PC-3 (cell line): Measurements from ENCODE around the gene NBAS. TPM values are rescaled to one million over a fixed set of nuclear protein-coding genes. Genes with fewer than 3 reads are reported as not detected.

Experiments
- ATAC-seq: fragments of 200-7000 bp; cut with Tn5 transposase; 2 replicates; pipeline ENCODE4 v1.9.1; 2020; ENCODE audit warnings: mild to moderate bottlenecking, moderate library complexity
- BruUV-seq: library from RNA; stranded (reverse); fragments of 400-500 nt; replicated peaks from 2 replicates; lab custom pipeline; 2021; lab: Mats Ljungman, UMichigan
- CTCF ChIA-PET: fragments of 300-600 bp; sonication (Branson Sonifier 250); formaldehyde crosslinking; loops from one replicate; lab custom pipeline; 2022; ENCODE audit warnings: antibody characterized with exemption; lab: Charles Lee
- POLR2A ChIA-PET: fragments of 300-600 bp; sonication (Branson Sonifier 250); formaldehyde crosslinking; loops from one replicate; lab custom pipeline; 2022; ENCODE audit warnings: antibody characterized with exemption; ENCODE audit not compliant: unreplicated experiment; lab: Charles Lee
- DNase-seq: peaks from one replicate; pipeline ENCODE4 v3.0.0-alpha.2; 2015
- H2AFZ ChIP-seq: fragments of 300-600 bp; sonication (generic); 2 replicates; pipeline ENCODE4 v1.6.0; 2016; ENCODE audit warnings: antibody characterized with exemption, low read length
- H3F3A ChIP-seq: fragments of 300-600 bp; sonication (generic); one replicate; pipeline ENCODE4 v1.6.0; 2017; ENCODE audit warnings: antibody characterized with exemption, low read length, control low read depth, mild to moderate bottlenecking; ENCODE audit not compliant: unreplicated experiment
- H3K27ac ChIP-seq: fragments of 300-600 bp; sonication (generic); 2 replicates; pipeline ENCODE4 v1.5.1; 2016; ENCODE audit warnings: mild to moderate bottlenecking, low read length
- H3K27me3 ChIP-seq: fragments of 300-600 bp; sonication (generic); 2 replicates; pipeline ENCODE4 v1.6.1; 2016; ENCODE audit warnings: low read length, mixed read lengths
- H3K36me3 ChIP-seq: fragments of 300-600 bp; sonication (generic); 2 replicates; pipeline ENCODE4 v1.6.1; 2016; ENCODE audit warnings: low read depth, mixed run types, low read length, mixed read lengths
- H3K4me1 ChIP-seq: fragments of 300-600 bp; sonication (generic); 2 replicates; pipeline ENCODE4 v1.5.1; 2016; ENCODE audit warnings: low read length; ENCODE audit not compliant: insufficient read depth
- H3K4me2 ChIP-seq: fragments of 300-600 bp; sonication (generic); 2 replicates; pipeline ENCODE4 v1.6.0; 2016; ENCODE audit warnings: low read length
- H3K4me3 ChIP-seq: fragments of 300-600 bp; sonication (generic); 2 replicates; pipeline ENCODE4 v1.5.1; 2016; ENCODE audit warnings: mild to moderate bottlenecking, low read length, mixed read lengths
- H3K79me2 ChIP-seq: fragments of 300-600 bp; sonication (generic); 2 replicates; pipeline ENCODE4 v1.6.1; 2017; ENCODE audit warnings: low read length, mixed read lengths
- H3K9ac ChIP-seq: fragments of 300-600 bp; sonication (generic); 2 replicates; pipeline ENCODE4 v1.6.0; 2016; ENCODE audit warnings: mild to moderate bottlenecking, low read length
- H3K9me2 ChIP-seq: fragments of 300-600 bp; sonication (generic); replicated peaks from 2 replicates; pipeline ENCODE4 v1.6.1; 2016; ENCODE audit warnings: mixed run types, low read length, mixed read lengths
- H3K9me3 ChIP-seq: fragments of 300-600 bp; sonication (generic); 2 replicates; pipeline ENCODE4 v1.6.1; 2016; ENCODE audit warnings: low read length, mixed read lengths
- H4K20me1 ChIP-seq: fragments of 300-600 bp; sonication (generic); 2 replicates; pipeline ENCODE4 v1.6.1; 2016; ENCODE audit warnings: low read length, mixed read lengths
- CTCF ChIP-seq: fragments of 300-600 bp; sonication (generic); conservative IDR thresholded peaks from 2 replicates; pipeline ENCODE4 v1.5.1; 2017; ENCODE audit warnings: antibody characterized with exemption, low read depth, mild to moderate bottlenecking, low read length
- EZH2 ChIP-seq: fragments of 300-600 bp; sonication (generic); IDR thresholded peaks from one replicate; pipeline ENCODE4 v1.6.1; 2017; ENCODE audit warnings: antibody characterized with exemption, mild to moderate bottlenecking, low read length; ENCODE audit not compliant: unreplicated experiment
- EZH2phosphoT487 ChIP-seq: fragments of 300-600 bp; sonication (generic); IDR thresholded peaks from 2 replicates; pipeline ENCODE4 v1.6.1; 2018; ENCODE audit warnings: mild to moderate bottlenecking, antibody characterized with exemption, low read length, borderline replicate concordance
- intact Hi-C: fragments of 100-400 bp; cut with micrococcal nuclease; formaldehyde crosslinking; loops from 2 replicates; pipeline ENCODE4 v1.9.0; 2023
- total RNA-seq: library from RNA; depleted of rRNA; stranded (reverse); fragments of >200 nt; gene quantifications from 2 replicates; pipeline ENCODE4 v1.2.3, GENCODE V29; 2014

Gene NBAS
- total RNA-seq, 1 experiment from 2014 or later = 37.2 TPM

DNA sequence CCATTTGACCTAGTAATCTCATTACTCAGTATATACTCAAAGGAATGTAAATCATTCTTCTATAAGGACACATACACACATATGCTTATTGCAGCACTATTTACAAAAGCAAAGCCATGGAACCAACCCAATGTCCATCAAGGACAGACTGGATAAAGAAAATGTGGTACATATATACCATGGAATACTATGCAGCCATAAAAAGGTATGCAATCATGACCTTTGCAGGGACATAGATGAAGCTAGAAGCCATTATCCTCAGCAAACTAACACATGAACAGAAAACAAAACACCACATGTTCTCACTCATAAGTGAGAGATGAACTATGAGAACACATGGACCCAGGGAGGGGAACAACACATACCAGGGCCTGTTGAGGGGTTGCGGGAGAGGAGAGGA is 214.5 kb downstream of the NBAS start:
- H3K36me3 ChIP-seq = no peaks in the 10 kb centered on the region
- H3K27me3 ChIP-seq = no peaks in the 10 kb centered on the region
- H4K20me1 ChIP-seq = no peaks in the 10 kb centered on the region
- H3K4me2 ChIP-seq = no peak overlapping the region
- H2AFZ ChIP-seq = no peak overlapping the region
- intact Hi-C loops = no loop called here
- ChIA-PET POLR2A (no interaction called here), CTCF (no interaction called here)
- no peaks in the 10 kb centered on the region for H3K9me2 ChIP-seq
- no peaks in the 10 kb centered on the region for H3F3A ChIP-seq
- DNase-seq (no peak), ATAC-seq (no peak)
- H3K79me2 ChIP-seq = no peaks in the 10 kb centered on the region
- H3K9ac ChIP-seq = no peak overlapping the region
- H3K9me3 ChIP-seq = no peaks in the 10 kb centered on the region
- no peak overlapping the region for H3K27ac ChIP-seq
- H3K4me1 ChIP-seq = no peaks in the 10 kb centered on the region
- BruUV-seq = no TSS peak
- no peak overlapping the region for H3K4me3 ChIP-seq
- TF ChIP-seq CTCF = no peak
- TF ChIP-seq EZH2phosphoT487 = no peak
- TF ChIP-seq EZH2 = no peak

GRCh38 chr2:15337996-15338666 is 223.0 kb downstream of the NBAS start:
- Histone ChIP-seq H3F3A (no peaks in the 10 kb centered on the region), H4K20me1 (no peaks in the 10 kb centered on the region), H3K36me3 (no peaks in the 10 kb centered on the region), H3K4me2 (peak overlapping the region; percentile 53), H3K4me3 (no peak overlapping the region), H3K27ac (peak overlapping the region; percentile 57), H3K9me2 (no peaks in the 10 kb centered on the region), H3K9me3 (no peaks in the 10 kb centered on the region), H3K27me3 (no peaks in the 10 kb centered on the region), H3K4me1 (peaks cover 17% of the 10 kb centered on the region), H2AFZ (no peak overlapping the region), H3K9ac (no peak overlapping the region), H3K79me2 (no peaks in the 10 kb centered on the region)
- BruUV-seq = no TSS peak
- ATAC-seq (peak; percentile 66), DNase-seq (peak; percentile 83)
- TF ChIP-seq EZH2phosphoT487 (no peak), CTCF (no peak), EZH2 (no peak)
- ChIA-PET CTCF (no interaction called here), POLR2A (no interaction called here)
- intact Hi-C loops = no loop called here

- H3K27me3 ChIP-seq = no peaks in the 10 kb centered on the region
- H3K27ac ChIP-seq = no peak overlapping the region
- ChIA-PET CTCF (no interaction called here), POLR2A (no interaction called here)
- no peak overlapping the region for H2AFZ ChIP-seq
- no peaks in the 10 kb centered on the region for H3K79me2 ChIP-seq
- H3K4me1 ChIP-seq = peaks cover 17% of the 10 kb centered on the region
- BruUV-seq = no TSS peak
- DNase-seq = peak; percentile 82
- no peaks in the 10 kb centered on the region for H3F3A ChIP-seq
- H3K4me2 ChIP-seq = no peak overlapping the region
- no peak overlapping the region for H3K4me3 ChIP-seq
- intact Hi-C loops = no loop called here
- no peak overlapping the region for H3K9ac ChIP-seq
- H3K9me2 ChIP-seq = no peaks in the 10 kb centered on the region
- H3K9me3 ChIP-seq = no peaks in the 10 kb centered on the region
- TF ChIP-seq EZH2phosphoT487 = no peak
- TF ChIP-seq CTCF = no peak
- TF ChIP-seq EZH2 = no peak
- peak; percentile 93 for ATAC-seq
- H4K20me1 ChIP-seq = no peaks in the 10 kb centered on the region
- peaks cover 2% of the 10 kb centered on the region for H3K36me3 ChIP-seq
These were observed 226.3 kb downstream of the NBAS start for GRCh38 chr2:15334644-15335326.
